ENCODE results near the gene AUTS2. TPM values are rescaled to one million over a fixed set of nuclear protein-coding genes. Genes with fewer than 3 reads are reported as not detected.
A peak's percentile ranks its signal among the peaks of the same experiment; 100 is the strongest.

AUTS2 gene
- total and polyA plus RNA-seq, 2 of the 8 experiments (the other 6 are each of a cell fraction or from before 2014, with no cell fraction given), result 25.9 to 101 TPM

GRCh38 chr7:70700941-70701425 lies 1102.7 kb downstream of the AUTS2 start:
- no peak overlapping the region for H2BK12ac ChIP-seq (ENCODE audit: low read depth, low read length)
- no peak overlapping the region for H2AK5ac ChIP-seq (ENCODE audit: low read depth, low read length)
- peaks cover 35 to 93% of the 10 kb centered on the region in 2 experiments for H3K79me2 ChIP-seq (ENCODE audit: control insufficient read depth in 1 of 2, insufficient read depth in 2 of 2, low read length in 2 of 2)
- H4K8ac ChIP-seq (ENCODE audit: extremely low read depth, insufficient read depth, low read length), result no peak overlapping the region
- H3K23me2 ChIP-seq (ENCODE audit: low read depth, low read length), result peaks cover 4% of the 10 kb centered on the region; the same call in 1 of the 2 replicates
- no peak overlapping the region for H2AFZ ChIP-seq (ENCODE audit: low read length)
- ChIA-PET POLR2A (ENCODE audit: partially characterized antibody) (interaction anchor here (0.7 to 2.0 kb wide), 8 partner anchors 9 to 133 kb away, joined by 3 to 7 read pairs (median 4); no protein-coding TSS in a partner anchor), CTCF (ENCODE audit: partially characterized antibody) (interaction anchor here (0.7 to 5.0 kb wide), 4 partner anchors 17 to 195 kb away, joined by 3 to 46 read pairs (median 5); no protein-coding TSS in a partner anchor)
- H3K27me3 ChIP-seq (replicated peaks in 1 of 4; ENCODE audit: control insufficient read depth in 3 of 4, extremely low read depth in 1 of 4, insufficient read depth in 3 of 4, low read length in 3 of 4), result no peaks in the 10 kb centered on the region
- H3K79me1 ChIP-seq (ENCODE audit: low read depth, low read length), result peaks cover 10% of the 10 kb centered on the region; the same call in 1 of the 2 replicates
- H3K56ac ChIP-seq (replicated peaks; ENCODE audit: insufficient read length, low read depth, low read length), result no peak overlapping the region
- H4K5ac ChIP-seq (ENCODE audit: insufficient read length, low read depth, low read length), result peak overlapping the region; percentile 7
- H3K23ac ChIP-seq (ENCODE audit: insufficient read length), result no peak overlapping the region
- no peaks in the 10 kb centered on the region for H3K9me3 ChIP-seq (ENCODE audit: insufficient read depth in 2 of 2, low read depth in 1 of 2, low read length in 1 of 2)
- no peak overlapping the region for H3K4ac ChIP-seq (replicated peaks; ENCODE audit: insufficient read length, low read depth, low read length)
- peaks cover 22 to 72% (median 50%) of the 10 kb centered on the region in 4 experiments for H3K4me1 ChIP-seq (replicated peaks in 1 of 4; ENCODE audit: control insufficient read depth in 3 of 4, insufficient read depth in 4 of 4, low read length in 3 of 4)
- H3K27ac ChIP-seq (ENCODE audit: low read depth, low read length), result 0 out of 2 replicates have a peak overlapping the region, but pooled peaks have one; percentile 8
- FAIRE-seq, result no peak
- 34% methylated on average over 6 of the region's 6 CpGs; no CpG with 5 or more reads in 1 of the 2 experiments for WGBS, 2 experiments (ENCODE audit: extremely low coverage in 1 of 2, insufficient coverage in 1 of 2, insufficient read length in 1 of 2, insufficient replicate concordance in 2 of 2, low coverage in 1 of 2, low lambda C conversion rate in 2 of 2, missing lambda C conversion rate in 1 of 2)
- peak overlapping the region; percentile 45; the same call in 1 of the 2 replicates for H2BK5ac ChIP-seq (ENCODE audit: low read depth, low read length)
- H2BK15ac ChIP-seq (ENCODE audit: low read length), result no peak overlapping the region
- H4K20me1 ChIP-seq (replicated peaks in 1 of 2; ENCODE audit: control insufficient read depth in 1 of 2, insufficient read depth in 2 of 2, low read length in 2 of 2), result peaks cover 19 to 28% of the 10 kb centered on the region in 2 experiments
- peak overlapping the region; percentile 54 for H3K18ac ChIP-seq (ENCODE audit: extremely low read depth, low read length)
- H3K4me3 ChIP-seq (ENCODE audit: extremely low read depth in 1 of 4, insufficient read depth in 2 of 4, low read depth in 3 of 4, low read length in 4 of 4), result peak overlapping the region in 3 of 4 experiments; percentile 2 to 93 (median 11); a peak in 4 of 8 replicates
- no peak overlapping the region; a peak in 2 of 7 replicates for H3K9ac ChIP-seq (replicated peaks in 1 of 4; ENCODE audit: extremely low read depth in 1 of 4, low read depth in 3 of 4, low read length in 3 of 4)
- peak overlapping the region; percentile 76 to 81 for H3K4me2 ChIP-seq (ENCODE audit: insufficient read depth in 1 of 2, low read depth in 2 of 2, low read length in 2 of 2)
- no peak for DNase-seq (ENCODE audit: low read depth in 1 of 2, low spot score in 2 of 2)
- H3K14ac ChIP-seq (ENCODE audit: insufficient read length), result no peak overlapping the region
- peaks cover 5 to 57% (median 13%) of the 10 kb centered on the region in 4 experiments; a peak in 6 of 8 replicates for H3K36me3 ChIP-seq (ENCODE audit: control insufficient read depth in 2 of 4, insufficient read depth in 4 of 4, low read length in 3 of 4)
- H2BK20ac ChIP-seq (ENCODE audit: low read length), result peak overlapping the region; percentile 88
- H2BK120ac ChIP-seq (replicated peaks; ENCODE audit: low read depth, low read length), result peak overlapping the region; percentile 39
- peak overlapping the region; percentile 75 for H4K91ac ChIP-seq (replicated peaks; ENCODE audit: insufficient read length, low read length)
- TF ChIP-seq SP1 (IDR thresholded peaks at IDR 0.05; ENCODE audit: low read depth, low read length) (no peak), KDM5A (IDR thresholded peaks at IDR 0.05; ENCODE audit: low read length) (no peak), POLR2A (IDR thresholded peaks at IDR 0.05; ENCODE audit: control extremely low read depth in 1 of 2, low read depth in 2 of 2, low read length in 2 of 2) (peak in 1 of 2 experiments; percentile 42; a peak in 2 of 3 replicates), GABPA (IDR thresholded peaks at IDR 0.05; ENCODE audit: borderline replicate concordance, insufficient read depth, low read length) (no peak), SIN3A (conservative IDR thresholded peaks at IDR 0.05 in 1 of 2, IDR thresholded peaks at IDR 0.05 in 1 of 2; ENCODE audit: low read depth in 1 of 2, low read length in 2 of 2) (peak in 1 of 2 experiments; percentile 68; a peak in 1 of 4 replicates), BRCA1 (IDR thresholded peaks at IDR 0.05; ENCODE audit: low read depth, low read length) (no peak), SIRT6 (IDR thresholded peaks at IDR 0.05; ENCODE audit: low read length) (no peak), SP2 (IDR thresholded peaks at IDR 0.05; ENCODE audit: low read length) (no peak), JUND (IDR thresholded peaks at IDR 0.05; ENCODE audit: low read length) (no peak), POLR2AphosphoS5 (IDR thresholded peaks at IDR 0.05; ENCODE audit: low read depth, low read length) (no peak; the same call in none of the 2 replicates), MAX (IDR thresholded peaks at IDR 0.05) (peak; percentile 42; the same call in 1 of the 2 replicates), FOSL1 (IDR thresholded peaks at IDR 0.05; ENCODE audit: insufficient read depth, low read depth, low read length) (no peak)
